GM19025 (cell line): ENCODE results near the gene TIMM22.

Source experiments
- ATAC-seq: cut with Tn5 transposase; IDR thresholded peaks from one replicate; pipeline ENCODE4 v1.9.1; 2021; ENCODE audit warnings: mild to moderate bottlenecking, low read depth, moderate library complexity; ENCODE audit not compliant: unreplicated experiment

The TIMM22 gene

DNA sequence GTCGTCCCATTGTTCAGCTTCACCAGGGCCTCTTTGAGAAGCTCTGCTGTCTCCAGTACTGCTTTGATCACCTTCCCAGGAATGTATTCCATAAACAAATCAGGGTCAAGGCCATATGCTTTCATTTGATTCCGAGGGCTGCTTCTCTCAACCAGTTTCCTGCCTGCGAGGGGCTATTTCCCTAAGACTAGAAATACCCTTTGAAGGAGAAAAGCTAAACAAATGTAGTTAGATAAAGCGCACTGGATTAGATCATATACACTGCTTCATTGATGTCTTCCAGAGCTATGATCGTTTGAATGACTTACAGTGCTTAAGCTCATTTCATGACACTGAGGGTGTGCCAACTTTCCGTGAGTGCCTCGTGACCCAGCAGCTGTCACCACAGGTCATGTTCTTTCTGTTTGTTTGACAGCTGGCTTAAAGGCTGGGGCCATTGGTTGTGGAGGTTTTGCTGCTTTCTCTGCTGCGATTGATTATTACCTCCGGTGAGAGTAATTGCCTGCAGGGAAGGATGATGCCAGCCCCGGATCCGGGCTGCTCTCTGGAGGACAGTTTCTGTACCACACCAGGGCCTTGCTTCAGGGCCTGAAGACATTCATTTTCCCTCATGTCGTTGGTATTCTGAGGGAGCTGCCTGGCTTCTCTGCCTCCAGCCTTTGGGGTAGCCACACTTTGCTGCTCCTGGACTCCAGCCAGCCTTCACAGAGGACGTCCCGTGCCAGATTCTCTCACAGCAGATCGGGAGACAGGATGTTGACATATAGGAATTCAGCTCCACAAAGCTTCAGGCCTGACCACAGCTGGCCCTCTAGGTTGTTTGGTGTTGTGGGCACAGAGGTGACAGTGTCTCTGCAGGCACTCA lies 3.9 kb downstream of the TIMM22 start:
- no peak for ATAC-seq

DNA sequence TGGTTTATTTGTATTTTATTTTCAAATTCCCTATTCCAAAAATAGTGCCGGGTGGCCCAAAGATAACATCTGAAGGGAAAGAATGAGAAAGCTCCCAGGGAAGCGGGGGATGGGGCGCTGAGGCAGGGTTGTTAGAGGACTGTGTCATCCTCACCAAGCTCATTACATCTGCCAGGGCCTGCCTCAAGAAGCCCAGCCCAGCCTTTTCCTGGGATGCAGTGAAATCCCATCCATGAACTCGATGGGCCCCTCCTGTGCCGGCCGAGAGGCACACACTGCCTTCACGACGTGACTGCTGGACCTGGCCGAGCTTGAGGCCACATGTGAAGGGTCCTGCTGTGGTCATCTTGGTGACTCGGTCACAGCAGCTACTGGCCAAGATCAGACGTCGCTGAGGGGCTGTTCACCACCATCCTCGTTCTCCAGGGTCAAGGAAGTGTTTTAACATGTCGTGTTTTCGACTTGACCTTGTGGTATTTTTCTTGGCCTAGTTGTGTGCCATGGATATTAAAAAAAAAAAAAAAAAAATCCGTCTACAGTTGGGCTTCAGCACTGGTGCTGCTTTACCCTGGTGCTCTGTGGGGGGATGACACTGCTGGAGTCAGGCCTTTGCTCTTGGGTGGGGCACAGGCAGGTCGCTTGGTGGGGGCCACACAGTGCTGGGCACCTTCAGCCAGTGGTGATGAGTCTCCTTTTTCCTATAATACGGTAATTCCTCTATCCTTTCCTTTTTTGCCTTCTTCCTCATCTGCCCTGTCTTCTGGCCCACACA lies 4.9 kb downstream of the TIMM22 start:
- no peak for ATAC-seq

DNA sequence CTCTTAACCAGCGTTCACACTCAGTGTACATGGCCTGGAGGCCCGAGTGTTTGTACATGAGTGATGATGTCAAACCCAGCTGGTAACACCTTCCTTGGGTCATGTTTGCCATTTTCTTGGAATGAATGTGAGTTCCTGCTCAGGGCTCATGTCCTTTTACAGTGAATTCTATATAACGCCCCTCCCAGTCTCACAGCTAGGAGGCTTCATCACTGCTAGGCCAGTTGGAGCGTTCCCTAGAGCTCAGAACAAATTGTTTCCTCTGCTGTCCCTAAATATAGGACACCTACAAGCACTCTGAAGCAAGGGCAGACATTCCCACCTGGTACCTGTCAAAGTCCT lies 5.5 kb downstream of the TIMM22 start:
- ATAC-seq: no peak

DNA sequence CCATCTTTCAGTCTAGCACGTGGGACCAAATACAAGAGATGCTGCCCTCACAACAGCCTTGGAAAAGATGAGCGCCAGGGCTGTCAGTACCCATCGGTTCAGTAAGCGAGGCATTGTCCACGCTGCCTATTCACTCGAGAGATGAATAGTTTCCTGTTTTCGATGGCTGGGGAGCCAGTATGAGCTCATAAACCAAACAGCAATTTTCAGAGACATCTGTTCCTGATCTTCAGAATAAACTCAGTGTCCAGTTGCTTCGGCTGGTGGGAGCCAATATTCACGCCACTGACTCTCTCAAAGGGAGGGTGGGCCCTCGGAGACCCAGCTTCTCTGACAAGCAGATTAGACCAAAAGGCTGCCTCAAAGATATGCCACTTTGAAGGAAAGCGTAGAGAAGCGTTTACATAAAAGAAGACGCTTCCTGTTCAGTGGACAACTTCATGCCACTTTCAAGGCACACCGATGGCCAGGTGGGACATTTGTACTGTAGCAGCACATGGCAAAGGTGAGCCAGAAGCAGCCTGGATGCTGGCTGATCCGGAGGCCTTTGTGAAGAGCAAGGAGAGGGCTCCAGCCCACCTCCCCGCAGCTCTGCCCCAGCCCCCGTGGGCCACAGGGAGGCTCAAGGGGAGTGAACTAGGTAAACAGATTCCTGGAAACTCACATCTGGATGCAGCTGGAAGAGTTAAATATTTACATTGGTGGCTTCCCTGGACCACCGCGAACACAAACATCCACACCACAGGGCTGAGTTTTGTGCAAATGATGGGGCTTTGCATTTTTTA lies 6.0 kb downstream of the TIMM22 start:
- no peak for ATAC-seq

DNA sequence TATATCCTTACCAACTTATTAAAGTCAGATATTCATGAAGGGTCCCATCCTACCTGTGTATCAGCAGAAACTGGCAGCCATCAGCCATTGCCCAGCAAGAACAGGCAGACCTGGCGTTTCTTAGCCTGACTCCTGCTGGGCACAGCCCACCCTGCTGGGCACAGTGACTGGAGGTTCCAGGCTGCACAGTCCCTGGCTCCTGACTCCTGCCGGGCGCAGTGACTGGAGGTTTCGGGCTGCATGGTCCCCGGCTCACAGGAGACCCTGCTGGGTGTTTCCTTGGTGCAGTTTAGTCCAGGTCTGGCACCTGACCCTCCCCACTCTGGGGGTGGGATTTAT lies 6.7 kb downstream of the TIMM22 start:
- no peak for ATAC-seq

DNA sequence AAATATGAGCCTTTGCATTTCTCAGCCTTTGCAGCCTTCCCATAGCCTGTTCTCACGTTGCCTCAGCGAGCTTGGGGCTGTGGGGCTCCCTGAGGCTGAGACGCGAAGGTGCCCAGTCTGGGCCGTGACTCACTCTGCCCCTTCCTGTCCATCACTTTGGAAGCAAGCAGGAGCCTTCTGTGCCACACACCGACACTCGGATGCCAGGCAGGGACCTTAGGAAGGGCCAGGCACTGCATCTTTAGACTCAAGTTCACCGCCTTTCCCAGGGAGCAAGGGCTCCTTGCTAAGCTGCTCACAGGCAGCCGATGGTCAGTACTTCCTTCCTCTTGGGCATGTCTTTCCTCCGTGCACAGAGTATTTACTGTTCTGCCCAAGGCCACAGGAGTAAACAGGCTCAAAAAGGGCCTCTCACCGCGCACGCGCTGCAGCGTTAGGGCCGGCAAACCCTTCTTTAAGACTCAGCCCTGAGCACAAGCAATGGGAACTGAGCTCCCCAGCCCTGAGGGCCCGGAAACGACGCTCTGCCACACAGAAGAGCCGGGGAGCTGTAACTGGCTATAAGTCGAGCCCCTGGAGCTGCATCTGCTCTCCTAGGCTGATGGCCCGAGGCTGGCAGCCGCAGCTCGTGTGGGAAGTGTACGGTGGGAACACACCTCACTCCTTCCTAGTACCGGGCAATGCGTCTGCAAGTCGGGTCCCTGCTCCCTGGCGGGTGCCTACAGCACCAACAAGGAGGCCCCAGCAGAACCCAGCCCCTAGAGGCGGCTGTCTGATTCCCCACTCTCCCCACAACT lies 7.2 kb downstream of the TIMM22 start:
- ATAC-seq: no peak

DNA sequence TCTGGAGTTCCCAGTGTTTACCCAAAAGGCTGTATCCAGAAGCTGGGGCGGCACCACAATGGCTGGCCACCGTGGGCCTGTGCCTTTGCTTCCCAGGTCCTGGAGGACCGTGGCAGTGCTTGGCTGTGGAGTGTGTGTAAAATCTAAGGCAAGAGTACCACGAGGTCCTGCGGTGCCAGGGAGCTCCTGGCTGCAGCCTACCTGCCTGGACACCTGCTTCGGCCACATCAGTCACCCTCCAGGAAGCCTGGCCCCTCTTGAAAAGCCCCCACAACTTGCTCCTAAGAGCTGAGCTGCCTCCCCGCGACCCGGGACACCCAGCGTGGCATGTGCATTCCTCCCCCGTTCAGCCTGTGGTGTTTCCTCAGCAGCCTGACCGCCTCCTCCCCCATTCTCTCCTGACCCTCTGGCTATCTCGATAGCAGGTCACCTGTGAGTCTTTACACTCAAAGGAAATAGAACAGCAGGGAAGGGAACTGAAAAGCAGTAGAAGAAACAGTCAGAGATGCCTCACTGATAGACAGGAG lies 7.9 kb downstream of the TIMM22 start:
- no peak for ATAC-seq

DNA sequence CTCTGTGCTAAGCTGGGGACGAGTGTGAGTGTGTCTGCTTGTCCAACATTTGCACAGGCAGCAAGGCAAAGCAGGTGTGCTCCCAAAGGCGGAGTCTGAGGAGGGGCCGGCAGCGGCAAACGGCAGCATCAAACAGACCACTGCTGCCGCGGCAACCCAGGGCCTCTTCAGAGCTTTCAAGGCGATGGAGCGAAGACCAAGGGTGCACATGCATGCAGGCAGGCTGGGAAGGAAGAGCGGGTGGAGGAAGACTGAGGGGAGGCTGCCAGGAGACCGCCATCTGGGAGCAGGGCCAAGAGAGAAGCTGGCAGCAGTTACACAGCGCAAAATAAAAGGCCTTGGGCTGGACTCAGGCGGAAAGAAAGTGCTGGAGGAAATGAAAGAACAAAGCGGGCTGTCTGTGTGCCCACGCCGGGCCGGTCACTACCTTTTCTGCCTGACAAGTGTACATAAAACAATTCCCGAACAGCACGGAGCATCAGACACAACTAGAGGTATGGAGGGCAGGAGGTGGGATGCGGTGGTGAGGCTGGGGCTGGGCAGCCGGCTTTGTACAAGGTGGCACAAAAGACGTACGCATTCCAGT lies 8.5 kb downstream of the TIMM22 start:
- no peak for ATAC-seq

DNA sequence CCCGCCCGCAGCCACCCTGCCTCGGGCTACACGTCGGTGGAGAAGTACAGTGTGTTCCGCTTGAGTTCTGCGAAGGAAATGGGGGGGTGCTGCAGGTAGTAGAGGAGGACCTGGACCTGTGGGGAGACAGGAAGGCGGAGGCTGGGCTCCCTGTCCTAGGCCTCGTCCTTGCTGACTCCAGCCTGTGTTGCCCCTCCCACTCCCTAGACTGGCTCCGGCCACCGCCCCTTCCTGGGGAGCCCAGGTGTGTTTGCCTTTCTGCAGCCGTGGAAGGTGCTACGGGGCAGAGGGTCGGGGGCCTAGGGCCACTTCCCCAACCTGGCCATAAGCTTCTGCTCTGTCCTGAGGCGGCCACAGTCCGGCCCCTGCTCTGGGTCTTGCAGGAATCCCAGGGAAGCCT lies 9.1 kb downstream of the TIMM22 start:
- no peak for ATAC-seq

DNA sequence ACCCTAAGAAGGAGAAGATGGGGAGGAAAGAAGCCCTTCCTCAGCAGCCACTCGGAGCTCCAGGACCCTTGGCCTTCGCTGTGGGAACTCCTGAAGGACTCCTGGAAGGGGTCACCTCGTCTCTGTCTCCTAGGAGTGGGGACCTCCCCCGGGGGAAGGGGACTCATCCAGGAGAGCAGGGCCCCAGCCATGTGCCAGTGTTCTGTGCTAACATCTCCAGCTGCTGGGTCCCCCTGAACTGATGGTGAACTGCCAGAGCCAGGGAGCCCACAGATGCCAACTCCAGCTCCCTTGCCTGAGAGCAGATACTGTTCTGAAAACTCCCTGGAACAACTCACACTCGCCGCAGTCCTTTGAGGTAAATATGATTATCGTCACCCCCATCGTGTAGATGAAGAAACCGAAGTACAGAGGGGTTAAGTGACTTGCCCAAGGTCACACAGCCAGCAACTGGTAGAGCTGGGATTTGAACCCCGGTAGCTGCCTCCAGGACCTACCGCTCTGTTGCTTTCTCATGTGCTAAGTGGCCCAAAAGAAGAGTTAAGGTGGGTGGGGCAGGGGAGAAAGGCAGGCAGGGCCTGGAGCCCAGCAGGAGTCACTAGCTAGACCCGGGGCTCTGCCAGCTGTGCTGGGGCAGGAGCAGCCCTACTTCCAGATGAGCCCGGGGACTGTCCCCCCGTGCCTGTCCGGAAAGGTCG lies 10.5 kb downstream of the TIMM22 start:
- no peak for ATAC-seq

DNA sequence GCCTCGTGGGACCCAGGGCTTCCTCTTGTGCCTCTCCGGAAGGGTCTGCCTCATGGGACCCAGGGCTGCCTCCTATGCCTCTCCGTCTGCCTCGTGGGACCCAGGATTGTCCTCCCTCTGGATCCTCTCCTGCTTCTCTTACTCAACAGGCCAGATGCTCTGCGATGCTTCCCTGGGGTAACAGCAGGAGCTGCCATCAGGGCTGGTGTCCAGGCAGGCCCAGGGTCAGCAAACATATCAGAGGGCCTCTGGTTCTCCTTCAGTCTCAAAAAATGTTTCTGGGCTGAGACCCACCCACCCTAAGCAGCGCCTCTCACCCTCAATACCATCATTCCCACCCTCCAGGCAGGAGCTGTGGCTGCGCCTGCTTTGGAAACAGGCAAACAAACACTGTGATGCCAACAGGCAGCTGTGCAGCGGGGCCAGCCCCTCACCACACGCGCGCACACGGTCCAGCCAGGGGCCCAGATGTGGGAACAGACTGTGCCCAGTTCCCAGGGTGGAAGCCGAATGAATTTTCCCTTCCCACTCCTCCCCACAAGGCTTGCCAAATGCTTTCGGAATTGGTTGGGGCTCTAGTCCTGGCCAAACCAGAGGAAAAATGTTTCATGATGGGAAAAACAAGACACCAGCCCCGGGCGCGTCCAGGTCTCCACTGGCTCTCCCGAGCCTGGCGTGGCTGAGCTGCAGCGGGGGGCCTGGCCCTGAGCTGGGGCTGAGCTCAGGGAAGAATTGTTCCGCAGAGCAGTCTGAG lies 11.3 kb downstream of the TIMM22 start:
- no peak for ATAC-seq

DNA sequence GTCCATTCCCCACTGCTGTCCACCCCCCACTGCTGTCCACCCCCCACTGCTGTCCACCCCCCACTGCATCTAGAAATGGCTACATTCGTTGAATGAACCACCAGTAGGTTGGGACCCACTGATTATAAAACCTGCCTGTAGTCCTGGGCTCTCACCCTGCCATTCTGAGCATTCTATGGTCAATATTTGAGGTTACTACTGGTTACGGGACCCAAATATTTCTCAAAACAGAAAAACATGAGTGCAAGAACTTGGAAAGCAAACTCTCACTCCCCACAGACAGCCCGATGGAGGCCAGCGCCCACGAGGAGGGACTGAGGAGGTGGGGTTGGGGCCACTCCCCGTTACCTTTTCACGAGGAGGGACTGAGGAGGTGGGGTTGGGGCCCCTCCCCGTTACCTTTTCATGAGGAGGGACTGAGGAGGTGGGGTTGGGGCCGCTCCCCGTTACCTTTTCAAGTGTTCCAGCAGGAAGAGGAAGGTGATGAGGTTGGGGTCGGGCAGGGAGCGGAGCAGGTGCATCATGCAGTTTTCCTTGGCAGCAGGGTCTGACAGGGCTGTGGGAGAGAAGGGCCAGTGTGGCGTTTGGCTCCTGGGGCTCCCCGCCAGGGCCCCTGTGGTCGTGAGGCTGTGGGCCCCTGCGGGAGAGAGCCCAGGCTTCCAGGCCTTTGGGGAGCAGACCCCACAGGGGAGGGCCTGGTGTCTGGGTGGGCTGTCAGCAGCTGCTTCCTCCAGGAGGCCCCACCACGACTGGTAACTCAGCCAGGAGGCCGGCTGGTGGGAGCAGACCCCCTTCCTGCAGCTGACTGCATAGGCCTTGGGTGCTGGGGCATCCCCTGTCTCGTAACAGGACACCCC lies 12.5 kb downstream of the TIMM22 start:
- no peak for ATAC-seq

DNA sequence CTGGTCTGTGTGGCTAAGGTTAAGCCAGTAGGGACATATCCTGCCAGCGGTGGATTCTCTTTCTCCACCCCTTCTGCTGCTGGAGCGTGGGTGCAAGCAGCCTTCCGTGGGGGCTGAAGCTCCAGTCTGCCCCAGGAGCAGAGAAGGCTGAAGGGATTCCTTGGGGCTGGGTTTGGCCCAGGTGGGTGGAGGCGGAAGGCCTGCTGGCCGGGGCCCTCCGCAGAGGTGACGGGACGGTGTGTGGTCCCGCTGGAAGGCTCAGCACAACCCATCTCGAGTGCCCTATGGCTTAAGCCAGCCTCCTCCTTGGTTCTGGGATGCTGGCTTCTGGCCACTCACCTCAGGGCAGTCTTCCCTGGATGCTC lies 13.1 kb downstream of the TIMM22 start:
- ATAC-seq: no peak

DNA sequence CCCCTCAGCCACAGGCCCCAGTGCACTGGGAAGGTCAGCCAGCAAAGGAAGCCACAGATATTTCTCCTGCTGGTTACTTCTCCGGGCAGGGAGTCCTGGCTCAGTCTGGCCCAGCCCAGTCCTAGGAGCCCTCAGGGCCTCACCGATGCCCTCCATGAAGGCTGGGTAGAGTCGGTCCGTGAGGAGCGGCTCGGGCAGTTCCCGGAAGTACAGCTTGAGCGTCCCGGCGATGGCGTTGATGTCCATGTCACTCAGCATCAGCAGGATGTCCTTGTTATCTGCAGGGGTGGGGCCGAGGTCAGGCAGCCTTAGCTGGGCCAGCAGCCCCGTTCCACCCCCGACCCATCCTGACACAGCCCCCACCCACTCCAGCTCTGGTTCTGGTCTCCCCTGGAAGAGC lies 13.7 kb downstream of the TIMM22 start:
- ATAC-seq: no peak

DNA sequence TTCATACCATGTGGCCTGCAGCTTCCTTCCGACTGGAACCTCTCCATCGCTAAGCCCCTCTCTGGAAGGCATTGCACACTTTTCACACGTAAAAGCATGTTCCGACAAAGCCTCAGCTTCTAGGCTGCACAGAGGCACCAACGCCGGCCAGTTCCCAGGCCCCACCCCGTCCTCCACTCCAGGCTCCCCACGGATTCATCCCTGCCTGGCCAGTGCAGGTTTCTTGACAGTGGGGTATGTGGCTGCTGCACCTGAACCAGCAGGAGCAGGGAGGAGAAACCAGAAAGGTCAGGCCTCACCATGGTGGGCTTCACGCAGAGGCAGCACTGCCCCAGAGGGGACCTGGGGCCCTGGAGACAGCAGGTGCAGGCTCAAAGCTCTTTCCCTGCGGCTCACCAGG lies 14.2 kb downstream of the TIMM22 start:
- no peak for ATAC-seq

DNA sequence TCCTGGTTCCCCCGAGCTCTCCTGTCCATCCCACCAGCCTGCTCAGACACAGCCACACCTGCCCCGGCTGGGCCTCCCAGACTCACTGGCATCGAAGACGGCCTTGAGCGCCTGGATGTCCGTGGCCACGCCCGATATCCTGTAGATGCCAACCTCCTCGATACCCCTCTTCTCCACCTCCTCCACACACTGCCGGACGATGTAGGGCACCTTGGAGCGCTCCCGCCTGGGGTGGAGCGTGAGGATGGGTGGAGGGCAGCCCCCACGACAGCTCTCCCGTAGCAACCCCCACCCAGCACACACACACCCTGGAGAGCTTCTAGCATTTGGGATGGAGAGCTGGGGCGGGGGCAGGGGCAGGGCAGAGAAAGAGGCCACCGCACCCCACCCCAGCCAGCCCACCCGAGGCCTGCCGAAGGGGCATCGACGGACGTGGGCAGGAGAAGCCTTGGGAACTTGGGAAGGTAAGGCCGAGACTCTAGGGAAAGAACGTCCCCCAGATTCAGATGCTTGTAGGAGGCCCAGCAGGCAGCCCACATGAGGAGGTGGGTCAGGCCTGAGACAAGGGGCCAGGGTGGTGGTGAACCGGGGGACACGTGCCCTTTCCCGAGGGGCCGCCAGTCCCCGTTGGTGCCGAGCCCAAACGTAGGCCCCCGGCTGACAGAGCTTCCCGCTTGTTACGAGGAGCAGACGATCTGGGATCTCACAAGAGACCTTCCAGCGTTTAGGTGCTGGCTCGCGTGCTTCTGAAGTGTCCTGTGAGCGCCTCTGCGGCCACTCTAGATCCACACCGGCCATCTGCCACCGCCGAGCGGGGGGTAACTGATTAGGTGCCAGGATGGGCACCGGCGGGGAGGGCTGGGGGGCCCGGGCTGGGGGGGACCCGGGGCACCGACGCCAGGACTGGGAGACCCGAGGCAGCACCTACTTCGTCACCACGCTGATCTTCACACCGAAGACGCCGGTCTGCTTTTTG lies 15.1 kb downstream of the TIMM22 start:
- ATAC-seq: no peak
